Vagina (tissue), 2 donors: ENCODE results near the gene TNFSF4. TPM values are rescaled to one million over a fixed set of nuclear protein-coding genes. Genes with fewer than 3 reads are reported as not detected.

Experiments
- DNase-seq, 2 donors: peaks; one replicate each; pipeline ENCODE4 v3.0.0-alpha.2; 2017; ENCODE audit errors: extremely low spot score in 2 of 2
- H3K27ac ChIP-seq: fragments of 200-600 bp; sonication (generic); one replicate; pipeline ENCODE4 v1.5.1; 2019
- H3K27me3 ChIP-seq: fragments of 200-600 bp; sonication (generic); one replicate; pipeline ENCODE4 v1.5.1; 2019
- H3K36me3 ChIP-seq, 2 donors: fragments of 200-600 bp; sonication (generic); one replicate each; pipeline ENCODE4 v1.5.1; 2017 to 2019
- H3K4me1 ChIP-seq: fragments of 200-600 bp; sonication (generic); one replicate; pipeline ENCODE4 v1.5.1; 2019
- H3K4me3 ChIP-seq, 2 donors: fragments of 200-600 bp; sonication (generic); 1 replicate in 1 of 2; 2 replicates in 1 of 2; pipeline ENCODE4 v1.5.1; 2016 to 2019
- H3K9me3 ChIP-seq: fragments of 200-600 bp; sonication (generic); one replicate; pipeline ENCODE4 v1.5.1; 2019
- POLR2A ChIP-seq, 2 donors: fragments of 450-650 bp; IDR thresholded peaks; one replicate each; pipeline ENCODE4 v1.6.1; 2017; ENCODE audit warnings: antibody characterized with exemption in 2 of 2, mild to moderate bottlenecking in 2 of 2, moderate library complexity in 2 of 2
- POLR2AphosphoS5 ChIP-seq, 2 donors: sonication (generic); formaldehyde crosslinking; IDR thresholded peaks; one replicate each; pipeline ENCODE4 v1.9.0; 2017; ENCODE audit warnings: antibody characterized with exemption in 2 of 2, mild to moderate bottlenecking in 2 of 2, low read depth in 1 of 2; ENCODE audit not compliant: insufficient read depth in 1 of 2
- intact Hi-C: fragments of 100-400 bp; cut with DNase I; formaldehyde crosslinking; loops from one replicate; pipeline ENCODE4 v1.15.1; 2023
- total RNA-seq: library from RNA; depleted of rRNA; stranded (reverse); fragments of >200 nt; gene quantifications from one replicate; pipeline ENCODE4 v1.2.3, GENCODE V29; 2016
- TF ChIP-seq, protein P1 (sequence below), 3 experiments: fragments of 450-650 bp in 2 of 3; fragments of 200-600 bp in 1 of 3; sonication (generic) in 1 of 3; IDR thresholded peaks; one replicate each; pipeline ENCODE4 v1.5.1; 2017 to 2019; ENCODE audit warnings: antibody characterized with exemption in 3 of 3, mild to moderate bottlenecking in 2 of 3, moderate library complexity in 2 of 3

Gene TNFSF4
- total RNA-seq, 1 donor from 2014 or later, result 0.74 TPM

DNA sequence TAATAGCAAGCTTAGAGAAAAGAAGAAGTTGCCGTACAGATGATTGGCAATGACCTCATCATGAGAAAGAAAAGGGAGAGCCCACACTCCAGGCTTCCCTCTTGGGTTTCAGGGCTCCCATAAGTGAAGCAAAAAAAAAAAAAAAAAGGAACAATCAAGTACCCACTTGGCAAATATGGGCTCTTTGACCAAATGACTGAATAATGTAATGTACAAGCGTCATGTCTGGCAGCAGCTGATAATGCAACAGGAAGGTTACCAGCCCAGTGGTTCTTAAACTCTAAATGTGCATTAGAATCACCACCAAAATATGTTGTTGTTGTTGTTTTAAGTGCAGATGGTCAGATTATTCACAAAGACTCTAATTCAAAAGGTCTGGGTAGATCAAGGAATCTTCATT, 13.5 kb downstream of the TNFSF4 start:
- H3K4me1 ChIP-seq, result peaks cover 16% of the 10 kb centered on the region
- no peaks in the 10 kb centered on the region for H3K27me3 ChIP-seq
- no peak for DNase-seq
- H3K9me3 ChIP-seq, result no peaks in the 10 kb centered on the region
- no peak overlapping the region for H3K4me3 ChIP-seq
- no peaks in the 10 kb centered on the region for H3K36me3 ChIP-seq
- no peak overlapping the region for H3K27ac ChIP-seq
- intact Hi-C loops, result no loop called here
- TF ChIP-seq POLR2A (IDR thresholded peaks at IDR 0.05) (no peak), POLR2AphosphoS5 (IDR thresholded peaks at IDR 0.05; ENCODE audit: insufficient read depth in 1 of 2, low read depth in 1 of 2) (no peak)
- TF ChIP-seq, protein P1, sequence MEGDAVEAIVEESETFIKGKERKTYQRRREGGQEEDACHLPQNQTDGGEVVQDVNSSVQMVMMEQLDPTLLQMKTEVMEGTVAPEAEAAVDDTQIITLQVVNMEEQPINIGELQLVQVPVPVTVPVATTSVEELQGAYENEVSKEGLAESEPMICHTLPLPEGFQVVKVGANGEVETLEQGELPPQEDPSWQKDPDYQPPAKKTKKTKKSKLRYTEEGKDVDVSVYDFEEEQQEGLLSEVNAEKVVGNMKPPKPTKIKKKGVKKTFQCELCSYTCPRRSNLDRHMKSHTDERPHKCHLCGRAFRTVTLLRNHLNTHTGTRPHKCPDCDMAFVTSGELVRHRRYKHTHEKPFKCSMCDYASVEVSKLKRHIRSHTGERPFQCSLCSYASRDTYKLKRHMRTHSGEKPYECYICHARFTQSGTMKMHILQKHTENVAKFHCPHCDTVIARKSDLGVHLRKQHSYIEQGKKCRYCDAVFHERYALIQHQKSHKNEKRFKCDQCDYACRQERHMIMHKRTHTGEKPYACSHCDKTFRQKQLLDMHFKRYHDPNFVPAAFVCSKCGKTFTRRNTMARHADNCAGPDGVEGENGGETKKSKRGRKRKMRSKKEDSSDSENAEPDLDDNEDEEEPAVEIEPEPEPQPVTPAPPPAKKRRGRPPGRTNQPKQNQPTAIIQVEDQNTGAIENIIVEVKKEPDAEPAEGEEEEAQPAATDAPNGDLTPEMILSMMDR (IDR thresholded peaks at IDR 0.05), result no peak

DNA sequence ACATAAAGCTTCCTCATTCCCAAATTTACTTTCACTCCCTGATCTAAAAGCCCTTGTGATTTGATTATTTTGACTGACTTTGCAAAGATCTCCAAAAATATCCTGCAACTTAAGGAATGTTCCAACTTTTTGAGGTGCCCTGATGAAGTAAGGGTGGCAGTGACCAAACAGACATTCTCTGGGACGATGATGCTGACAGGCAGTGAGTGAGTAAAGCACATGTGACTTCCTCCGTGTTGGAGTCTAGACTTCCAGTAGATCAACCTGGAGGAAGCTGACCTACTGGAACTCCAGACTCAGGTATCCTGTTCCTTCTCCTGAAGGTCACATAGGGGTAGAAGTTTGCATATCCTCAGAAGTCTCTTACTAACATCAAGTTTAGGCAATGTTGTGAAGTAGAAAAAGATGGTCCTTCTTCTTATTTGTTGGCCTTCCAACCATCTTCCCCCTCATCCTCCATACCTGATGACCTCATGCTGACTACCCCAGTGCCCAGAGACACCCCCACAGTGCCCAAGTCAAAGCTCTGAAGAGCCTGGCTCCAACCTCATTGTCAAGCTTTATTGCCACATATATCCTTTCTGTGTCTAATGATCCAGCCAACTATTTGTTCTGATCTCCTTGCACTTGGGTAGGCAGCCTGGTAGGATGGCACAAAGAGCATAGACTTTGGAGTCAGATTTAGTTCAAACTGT, 16.0 kb downstream of the TNFSF4 start:
- Histone ChIP-seq H3K9me3 (no peaks in the 10 kb centered on the region), H3K27ac (no peak overlapping the region), H3K27me3 (no peaks in the 10 kb centered on the region), H3K4me3 (no peak overlapping the region), H3K4me1 (peaks cover 16% of the 10 kb centered on the region), H3K36me3 (no peaks in the 10 kb centered on the region)
- TF ChIP-seq, protein P1 (IDR thresholded peaks at IDR 0.05), result no peak
- TF ChIP-seq POLR2AphosphoS5 (IDR thresholded peaks at IDR 0.05; ENCODE audit: insufficient read depth in 1 of 2, low read depth in 1 of 2), result no peak
- no peak for DNase-seq
- intact Hi-C loops, result no loop called here

DNA sequence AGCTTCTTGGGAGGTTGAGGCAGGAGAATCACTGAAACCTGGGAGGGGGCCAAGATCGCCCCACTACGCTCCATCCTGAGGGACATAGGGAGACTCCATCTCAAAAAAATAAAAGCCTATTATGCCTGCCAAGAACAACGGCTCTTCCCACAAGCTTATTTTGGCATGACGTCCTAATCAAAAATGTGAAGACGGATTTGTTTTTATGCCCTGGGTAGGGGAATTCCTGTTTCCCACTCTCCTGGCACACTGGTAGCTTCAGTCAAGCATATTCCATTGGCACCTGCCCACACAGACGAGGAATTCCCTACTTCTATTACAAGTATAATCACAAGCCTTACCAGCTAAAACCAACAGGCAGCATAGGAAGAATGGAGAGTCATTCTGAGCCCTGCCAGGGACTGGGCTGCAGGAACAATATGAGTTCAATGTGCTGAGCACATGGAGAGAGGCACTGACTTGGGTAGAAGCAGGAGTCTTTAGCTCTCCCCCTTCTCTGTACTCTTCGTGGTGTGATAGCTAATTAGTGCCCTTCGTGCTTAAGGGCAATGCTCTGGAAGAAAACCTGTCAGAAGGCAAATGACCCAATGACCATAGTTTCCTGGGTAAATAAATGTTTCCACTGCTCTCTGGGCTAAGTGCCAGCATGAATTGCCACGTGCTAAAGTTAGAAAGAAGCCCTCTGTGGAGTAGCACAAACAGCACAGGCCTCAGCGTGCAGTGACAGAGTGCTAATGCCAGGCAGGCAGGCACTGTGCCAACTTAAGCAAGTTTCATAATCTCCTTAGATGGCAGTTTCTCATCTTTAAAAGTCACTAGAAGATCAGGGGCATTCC, 16.8 kb downstream of the TNFSF4 start:
- Histone ChIP-seq H3K27ac (peak overlapping the region; percentile 40), H3K4me1 (peaks cover 16% of the 10 kb centered on the region), H3K4me3 (no peak overlapping the region), H3K36me3 (no peaks in the 10 kb centered on the region), H3K27me3 (no peaks in the 10 kb centered on the region), H3K9me3 (no peaks in the 10 kb centered on the region)
- DNase-seq, result no peak
- intact Hi-C loops, result no loop called here
- TF ChIP-seq, protein P1 (IDR thresholded peaks at IDR 0.05), result no peak
- TF ChIP-seq POLR2AphosphoS5 (IDR thresholded peaks at IDR 0.05; ENCODE audit: insufficient read depth in 1 of 2, low read depth in 1 of 2) (peak in 1 of 2 donors; percentile 58), POLR2A (IDR thresholded peaks at IDR 0.05) (no peak)

DNA sequence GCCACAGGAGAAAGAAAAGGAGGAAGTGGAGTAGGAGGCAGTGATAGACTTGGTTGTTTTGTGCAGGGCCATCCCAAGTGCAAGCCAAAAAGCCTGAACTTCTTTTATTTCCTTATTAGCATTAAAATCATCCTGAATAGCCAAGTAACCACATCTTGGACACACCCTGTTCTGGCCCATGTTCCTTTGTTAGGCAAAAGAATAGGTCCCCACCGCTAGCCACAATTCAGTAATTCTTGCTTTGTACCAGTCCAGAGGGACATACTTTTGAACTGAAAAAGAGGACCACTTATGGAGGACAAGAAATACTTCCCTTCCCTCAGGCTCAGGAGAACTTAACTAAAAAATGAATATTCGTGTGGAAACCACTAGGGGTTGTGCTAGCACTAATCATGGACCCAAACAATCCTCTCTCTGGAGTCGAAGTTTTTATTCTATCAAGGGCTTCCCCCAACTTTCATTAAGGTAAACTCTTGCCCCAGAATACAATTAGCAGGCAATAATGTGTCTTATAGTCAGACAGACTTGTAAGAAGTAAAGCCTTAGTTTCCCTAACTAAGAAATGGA, 19.4 kb downstream of the TNFSF4 start:
- intact Hi-C loops, result no loop called here
- Histone ChIP-seq H3K27ac (no peak overlapping the region), H3K36me3 (no peaks in the 10 kb centered on the region), H3K9me3 (no peaks in the 10 kb centered on the region), H3K27me3 (no peaks in the 10 kb centered on the region), H3K4me3 (no peak overlapping the region), H3K4me1 (peaks cover 16% of the 10 kb centered on the region)
- no peak for DNase-seq
- no peak for TF ChIP-seq POLR2AphosphoS5 (IDR thresholded peaks at IDR 0.05; ENCODE audit: insufficient read depth in 1 of 2, low read depth in 1 of 2)
- TF ChIP-seq POLR2A (IDR thresholded peaks at IDR 0.05), result no peak
- TF ChIP-seq, protein P1 (IDR thresholded peaks at IDR 0.05), result no peak
